ENCODE results near the gene PHLDA1. TPM values are rescaled to one million over a fixed set of nuclear protein-coding genes. Genes with fewer than 3 reads are reported as not detected.

PHLDA1 gene
- total RNA-seq, 1 experiment from 2014 or later, result 159 TPM

GRCh38 chr12:76022506-76022905 lies 9.1 kb downstream of the PHLDA1 start:
- CTCF ChIA-PET, result no interaction called here
- Histone ChIP-seq H3K9me3 (ENCODE audit: control insufficient read depth, insufficient read depth, low read depth, low read length) (no peaks in the 10 kb centered on the region), H3K4me1 (ENCODE audit: control insufficient read depth, insufficient read depth, low read length) (peaks cover 88% of the 10 kb centered on the region), H3K4me3 (ENCODE audit: low read depth in 2 of 2, low read length in 2 of 2) (no peak overlapping the region), H3K36me3 (ENCODE audit: control insufficient read depth, insufficient read depth, low read length) (no peaks in the 10 kb centered on the region), H3K27ac (ENCODE audit: low read length) (peak overlapping the region; percentile 100), H3K27me3 (ENCODE audit: control insufficient read depth, insufficient read depth, low read length) (no peaks in the 10 kb centered on the region)
- no TSS peak for BruUV-seq (replicated peaks)
- POLR2A ChIA-PET, result interaction anchor here (1.1 kb wide), 1 partner anchor 9 kb away, joined by 3 read pairs; the partner anchor contains the start of gene PHLDA1
- in situ Hi-C loops (cut with HindIII; ENCODE audit: low pct_unique_long_range_greater_than_20kb, low sequenced_read_pairs), result no loop called here
- ATAC-seq (no peak), DNase-seq (ENCODE audit: low read depth, low spot score) (no peak)
- intact Hi-C loops (cut with micrococcal nuclease; ENCODE audit: unreplicated experiment), result loop anchor here (5.0 to 10.0 kb wide), 3 partner anchors 40 to 300 kb away; no protein-coding TSS in a partner anchor
- TF ChIP-seq TCF7L2 (IDR thresholded peaks at IDR 0.05; ENCODE audit: low read depth, low read length), result no peak
- no peak for TF ChIP-seq REST (IDR thresholded peaks at IDR 0.05; ENCODE audit: insufficient read depth in 1 of 2, low read depth in 2 of 2, low read length in 1 of 2)
- TF ChIP-seq SIN3A (IDR thresholded peaks at IDR 0.05; ENCODE audit: borderline replicate concordance, insufficient read depth, low read depth, low read length), result no peak
- TF ChIP-seq CTCF (IDR thresholded peaks at IDR 0.05), result no peak
- no peak for TF ChIP-seq POLR2AphosphoS5 (IDR thresholded peaks at IDR 0.05; ENCODE audit: low read depth, low read length)

GRCh38 chr12:76020731-76021672 lies 10.6 kb downstream of the PHLDA1 start:
- H3K36me3 ChIP-seq (ENCODE audit: control insufficient read depth, insufficient read depth, low read length), result no peaks in the 10 kb centered on the region
- no peak overlapping the region for H3K4me3 ChIP-seq (ENCODE audit: low read depth in 2 of 2, low read length in 2 of 2)
- no peaks in the 10 kb centered on the region for H3K27me3 ChIP-seq (ENCODE audit: control insufficient read depth, insufficient read depth, low read length)
- no peaks in the 10 kb centered on the region; the same call in 1 of the 2 replicates for H3K9me3 ChIP-seq (ENCODE audit: control insufficient read depth, insufficient read depth, low read depth, low read length)
- intact Hi-C loops (cut with micrococcal nuclease; ENCODE audit: unreplicated experiment), result loop anchor here (5.0 to 10.0 kb wide), 3 partner anchors 39 to 299 kb away; no protein-coding TSS in a partner anchor
- H3K4me1 ChIP-seq (ENCODE audit: control insufficient read depth, insufficient read depth, low read length), result peaks cover 75% of the 10 kb centered on the region
- CTCF ChIA-PET, result interaction anchor here (1.6 kb wide), 1 partner anchor 495 kb away, joined by 4 read pairs; no protein-coding TSS in a partner anchor
- H3K27ac ChIP-seq (ENCODE audit: low read length), result peak overlapping the region; percentile 100
- BruUV-seq (replicated peaks), result TSS peak; percentile 99
- DNase-seq (ENCODE audit: low read depth, low spot score) (no peak), ATAC-seq (peak; percentile 76)
- POLR2A ChIA-PET, result interaction anchor here (0.6 to 1.2 kb wide), 3 partner anchors 39 to 537 kb away, joined by 3 read pairs; no protein-coding TSS in a partner anchor
- in situ Hi-C loops (cut with HindIII; ENCODE audit: low pct_unique_long_range_greater_than_20kb, low sequenced_read_pairs), result no loop called here
- TF ChIP-seq REST (IDR thresholded peaks at IDR 0.05; ENCODE audit: insufficient read depth in 1 of 2, low read depth in 2 of 2, low read length in 1 of 2) (no peak), POLR2AphosphoS5 (IDR thresholded peaks at IDR 0.05; ENCODE audit: low read depth, low read length) (peak; percentile 75; the same call in 1 of the 2 replicates), TCF7L2 (IDR thresholded peaks at IDR 0.05; ENCODE audit: low read depth, low read length) (peak; percentile 56; the same call in 1 of the 2 replicates)

All from Panc1 (cell line).